HS-5 (cell line): ENCODE measurements around the gene GALNT14.

Source experiments
- DNase-seq: peaks from one replicate; pipeline ENCODE4 v3.0.0-alpha.2; 2012; ENCODE audit warnings: low read depth

Gene GALNT14

DNA sequence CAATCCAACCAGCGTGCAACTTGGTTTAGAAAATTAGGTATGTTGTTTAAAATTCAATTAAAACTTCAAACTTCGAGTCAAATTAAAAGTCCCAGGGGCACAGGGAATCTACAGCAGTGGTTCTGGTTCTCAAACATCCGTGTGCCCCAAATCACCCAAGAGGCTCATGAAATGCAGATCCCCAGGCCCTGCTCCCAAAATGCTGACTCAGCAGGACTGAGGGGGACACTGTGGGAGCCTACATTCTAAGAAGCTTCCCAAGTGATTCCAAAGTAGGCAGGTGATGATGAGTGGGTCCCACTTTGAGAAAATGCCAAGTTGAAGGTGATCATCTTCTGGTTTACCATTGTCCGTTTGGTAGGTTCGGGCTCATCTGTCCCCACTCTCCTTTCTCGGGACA lies 82.3 kb downstream of the GALNT14 start:
- no peak for DNase-seq

DNA sequence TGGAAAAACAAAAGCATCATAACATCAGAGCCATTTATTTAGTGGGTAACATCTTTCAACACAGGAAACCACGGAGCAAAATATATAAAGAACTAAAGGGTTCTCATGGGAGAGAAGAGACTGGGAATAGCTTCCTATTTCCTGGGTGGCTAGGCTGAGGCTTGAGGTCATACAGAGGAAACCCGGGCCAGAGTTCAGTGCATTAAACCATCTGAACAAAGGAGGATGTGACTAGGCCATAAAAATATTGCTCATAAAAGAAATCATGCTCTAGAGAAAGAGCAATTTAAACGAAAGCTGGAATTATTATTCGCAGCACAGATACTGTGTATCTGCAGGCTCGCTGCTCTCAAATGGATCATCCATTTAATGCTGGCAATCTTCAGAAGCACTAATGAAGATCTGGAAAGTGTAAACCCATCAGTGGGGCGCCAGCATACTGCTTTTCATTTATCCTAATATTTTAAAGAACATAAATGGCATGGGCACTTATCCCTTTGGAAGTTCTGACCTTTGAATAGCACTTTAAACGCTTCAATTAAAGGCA lies 83.3 kb downstream of the GALNT14 start:
- DNase-seq = no peak

DNA sequence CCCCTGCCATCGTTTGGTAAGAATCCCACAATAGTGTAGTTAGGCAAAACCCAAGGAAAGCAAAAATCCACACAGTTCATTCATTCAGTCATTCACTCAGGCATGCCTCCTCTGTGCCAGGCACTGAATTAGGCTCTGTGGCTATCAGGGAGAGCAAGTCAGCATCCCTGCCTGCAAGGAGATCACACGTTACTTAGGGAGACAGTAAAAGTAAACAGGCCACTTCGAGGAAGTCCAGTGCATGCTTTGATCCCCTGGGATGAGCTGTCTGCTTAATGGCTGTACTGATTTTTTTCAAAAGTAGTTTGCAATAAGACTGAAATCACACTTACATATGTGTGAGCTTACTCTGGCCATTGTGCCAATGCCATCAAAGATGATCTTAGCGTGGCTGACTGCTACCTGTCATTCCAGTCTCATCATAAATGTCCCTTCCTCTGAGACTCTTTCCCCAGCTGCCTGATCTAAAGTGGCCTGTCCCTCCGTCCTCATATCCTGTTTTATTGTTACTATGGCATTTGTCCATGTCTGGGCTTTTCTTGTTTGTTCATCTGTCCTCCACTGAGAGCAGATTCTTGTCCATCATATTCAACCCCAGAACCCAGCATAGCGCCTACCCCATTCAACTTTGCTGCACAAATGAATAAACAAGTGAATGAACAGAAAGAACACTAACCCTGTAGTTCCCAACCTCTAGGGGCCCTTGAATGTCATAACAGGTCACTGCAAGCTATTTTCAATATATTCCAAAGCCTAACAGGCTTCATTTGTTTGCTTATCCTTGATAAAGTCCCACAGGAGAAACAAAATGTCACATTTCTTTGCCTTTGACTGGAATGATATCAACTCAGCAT lies 84.1 kb downstream of the GALNT14 start:
- DNase-seq = no peak

- no peak for DNase-seq
These were observed 86.0 kb downstream of the GALNT14 start for GRCh38 chr2:31052284-31052683.

GRCh38 chr2:31051258-31052140 lies 86.7 kb downstream of the GALNT14 start:
- no peak for DNase-seq

- DNase-seq = no peak
These were observed 88.2 kb downstream of the GALNT14 start for GRCh38 chr2:31049916-31050588.

DNA sequence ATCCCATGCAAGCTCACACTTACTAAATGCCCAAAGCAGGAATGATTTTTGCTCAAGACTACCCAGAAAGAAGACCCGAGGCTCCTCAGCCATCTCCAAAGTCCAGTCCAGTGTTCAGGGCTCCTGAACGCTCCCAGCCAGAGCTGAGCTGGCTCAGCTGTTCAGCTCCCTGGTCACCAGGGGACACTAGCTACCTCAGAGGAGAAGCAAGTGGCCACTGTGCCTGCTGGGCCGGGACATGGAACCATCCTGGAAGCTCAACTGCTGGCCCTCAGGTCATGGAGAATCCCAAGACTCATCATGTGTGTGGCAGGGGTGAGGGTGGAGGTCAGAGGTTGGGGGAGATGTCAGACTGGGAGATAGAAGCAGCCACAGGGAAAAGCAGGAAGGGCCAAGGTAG lies 89.0 kb downstream of the GALNT14 start:
- no peak for DNase-seq

- DNase-seq = no peak
These were observed 90.6 kb downstream of the GALNT14 start for GRCh38 chr2:31047599-31047998.

GRCh38 chr2:31038385-31038784 lies 99.9 kb downstream of the GALNT14 start:
- no peak for DNase-seq

DNA sequence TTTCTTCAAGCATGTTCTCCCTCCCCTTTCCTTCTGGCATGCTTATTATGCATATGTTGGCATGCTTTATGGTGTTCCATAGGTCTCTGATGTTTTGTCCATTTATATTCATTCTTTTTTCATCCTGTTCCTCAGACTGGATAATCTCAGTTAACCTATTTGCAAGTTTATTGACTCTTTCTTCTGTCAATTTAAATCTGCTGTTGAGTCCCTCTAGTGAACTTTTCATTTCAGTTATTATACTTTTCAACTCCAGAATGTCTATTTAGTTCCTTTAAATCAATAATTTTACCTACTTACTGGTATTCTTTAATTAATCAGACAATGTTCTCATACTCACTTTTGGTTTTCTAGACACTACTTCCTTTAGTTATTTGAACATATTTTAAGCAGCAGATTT lies 101.2 kb downstream of the GALNT14 start:
- DNase-seq = no peak

DNA sequence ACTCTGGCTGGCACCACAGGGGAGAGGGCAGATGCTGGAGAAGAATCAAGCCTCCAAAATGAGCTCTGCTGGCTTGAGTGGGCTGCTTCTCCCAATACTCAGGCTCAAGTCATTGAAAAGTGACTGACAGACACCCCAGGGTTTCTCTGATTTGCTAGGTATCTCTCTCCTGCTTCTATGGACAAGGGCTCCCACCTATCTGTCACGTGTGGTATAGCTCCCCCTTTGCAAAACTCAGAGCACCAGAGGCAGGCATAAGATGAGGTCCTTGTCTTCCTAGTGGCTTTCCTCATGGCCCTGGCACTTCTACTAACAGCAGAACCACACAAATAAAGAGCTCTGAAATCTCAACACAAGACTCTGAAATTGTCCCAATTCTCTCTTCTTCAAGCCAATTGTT lies 105.2 kb downstream of the GALNT14 start:
- no peak for DNase-seq

GRCh38 chr2:31032475-31032874 lies 105.8 kb downstream of the GALNT14 start:
- DNase-seq = no peak

DNA sequence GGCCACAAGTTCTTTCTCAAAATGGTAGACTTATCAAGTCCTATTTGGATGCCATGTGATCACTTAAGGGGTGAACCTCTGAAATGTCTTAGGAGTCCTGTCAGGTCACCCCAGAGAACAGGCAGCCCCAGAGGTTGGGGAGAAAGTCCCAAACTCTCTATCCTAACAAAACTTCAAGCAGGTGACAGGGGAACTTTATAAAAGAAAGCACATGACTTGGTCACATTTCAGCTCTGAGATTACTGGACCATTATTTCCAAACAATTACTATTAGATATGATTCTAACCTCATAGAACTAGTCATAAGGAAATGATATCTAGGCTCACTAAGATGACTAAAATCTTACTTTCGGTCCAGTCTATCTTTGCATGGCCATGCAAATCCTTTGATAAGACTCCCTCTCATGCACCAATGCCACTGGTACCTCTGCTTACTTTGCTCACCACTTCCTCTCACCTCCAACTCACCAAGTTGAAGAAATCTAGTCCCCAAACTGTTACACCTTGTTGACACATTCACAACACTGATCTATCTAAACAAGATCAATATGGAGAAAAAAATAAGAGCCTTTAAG lies 107.0 kb downstream of the GALNT14 start:
- DNase-seq = no peak

DNA sequence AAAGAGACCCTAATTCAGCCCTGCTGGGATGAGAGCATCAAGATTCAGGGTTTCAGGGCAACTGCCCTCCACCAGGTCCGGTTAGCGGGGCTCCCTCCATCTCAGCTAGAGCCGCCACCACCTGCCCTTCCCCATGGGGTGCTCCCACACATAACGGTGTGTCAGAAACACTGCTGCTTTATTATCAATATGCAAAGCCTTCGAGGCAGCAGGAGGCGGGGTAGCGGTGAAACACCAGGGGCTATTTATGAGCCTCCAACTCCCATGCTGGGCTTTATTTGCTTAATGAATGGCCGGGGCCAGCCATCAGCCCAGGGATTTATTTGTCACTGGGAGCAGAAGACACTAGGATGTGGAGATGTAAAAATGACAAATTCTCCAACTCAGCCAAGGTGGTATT lies 109.8 kb downstream of the GALNT14 start:
- DNase-seq = no peak

- no peak for DNase-seq
These were observed 110.7 kb downstream of the GALNT14 start for GRCh38 chr2:31027549-31027948.

GRCh38 chr2:31023541-31023940 lies 114.7 kb downstream of the GALNT14 start:
- DNase-seq = no peak

- DNase-seq = no peak
These were observed 117.5 kb downstream of the GALNT14 start for GRCh38 chr2:31020713-31021112.

GRCh38 chr2:31018280-31018679 lies 120.0 kb downstream of the GALNT14 start:
- no peak for DNase-seq

- no peak for DNase-seq
These were observed 121.6 kb downstream of the GALNT14 start for GRCh38 chr2:31016648-31017047.

DNA sequence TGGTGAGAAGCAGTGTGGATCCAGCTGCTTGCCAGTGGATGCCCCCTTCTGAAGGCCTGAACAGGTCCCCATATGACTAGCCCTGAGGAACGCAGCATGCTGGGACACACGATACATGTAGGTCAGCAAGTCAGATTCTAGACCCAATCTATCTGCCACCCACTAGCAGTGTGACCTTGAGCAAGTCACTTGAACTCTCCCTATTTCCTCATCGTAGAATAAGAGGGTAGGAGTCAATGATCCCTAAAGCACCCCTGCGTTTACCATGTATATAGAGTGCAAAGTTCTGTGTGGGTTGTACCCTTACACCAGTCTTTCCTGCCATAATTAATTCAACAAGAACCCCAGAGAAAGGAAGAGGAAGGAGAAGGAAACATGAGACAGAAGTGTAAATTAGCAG lies 123.7 kb downstream of the GALNT14 start:
- DNase-seq = no peak

GRCh38 chr2:31013301-31013700 lies 124.9 kb downstream of the GALNT14 start:
- DNase-seq = no peak

DNA sequence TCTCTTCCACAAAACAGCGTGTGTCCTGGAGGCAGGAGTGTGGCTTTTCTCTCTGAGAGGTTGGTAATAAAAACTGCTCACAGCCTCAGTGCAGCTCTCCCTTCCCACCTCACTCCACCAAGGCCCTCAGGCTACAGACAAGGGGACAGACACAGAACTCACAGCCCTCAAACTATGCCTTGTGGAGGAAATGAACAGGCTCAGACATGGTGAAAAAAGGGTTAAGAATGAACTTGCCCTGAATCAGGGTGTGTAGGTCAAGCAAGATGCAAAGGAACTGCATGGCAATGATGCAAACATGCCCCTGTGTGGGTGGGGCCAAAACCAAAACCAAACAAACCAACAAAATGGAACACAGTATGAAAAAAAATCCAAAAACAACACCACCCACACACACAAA lies 125.8 kb downstream of the GALNT14 start:
- DNase-seq = no peak
